EH (cell line): ENCODE results near the gene FAM234B.
A peak's percentile ranks its signal among the peaks of the same experiment; 100 is the strongest.

ENCODE experiments used
- DNase-seq: peaks from one replicate; pipeline ENCODE4 v3.0.0-alpha.2; 2015; ENCODE audit warnings: low read depth

The FAM234B gene

GRCh38 chr12:13093191-13093847, 49.1 kb downstream of the FAM234B start:
- peak; percentile 61 for DNase-seq

GRCh38 chr12:13093848-13094220, 49.7 kb downstream of the FAM234B start:
- peak; percentile 42 for DNase-seq

- DNase-seq: peak; percentile 74
Observed at GRCh38 chr12:13094367-13094766, 50.2 kb downstream of the FAM234B start.

GRCh38 chr12:13095266-13095995, 51.2 kb downstream of the FAM234B start:
- no peak for DNase-seq

- peak; percentile 35 for DNase-seq
Observed at GRCh38 chr12:13097491-13098011, 53.4 kb downstream of the FAM234B start.

- DNase-seq: peak; percentile 53
Observed at GRCh38 chr12:13099066-13099843, 55.1 kb downstream of the FAM234B start.

GRCh38 chr12:13099844-13100604, 55.8 kb downstream of the FAM234B start:
- no peak for DNase-seq

GRCh38 chr12:13100605-13100881, 56.4 kb downstream of the FAM234B start:
- DNase-seq: no peak

GRCh38 chr12:13100882-13101769, 56.9 kb downstream of the FAM234B start:
- peak; percentile 91 for DNase-seq

GRCh38 chr12:13101821-13102375, 57.7 kb downstream of the FAM234B start:
- DNase-seq: peak; percentile 69

- DNase-seq: peak; percentile 35
Observed at GRCh38 chr12:13102461-13103195, 58.4 kb downstream of the FAM234B start.

GRCh38 chr12:13103391-13104033, 59.3 kb downstream of the FAM234B start, which contains the start of gene GSG1:
TSS of gene GSG1 (minus strand) at chr12:13103667. CDS start at chr12:13103512, 155 bp downstream.
- DNase-seq: no peak

- no peak for DNase-seq
Observed at GRCh38 chr12:13104409-13104808, 60.2 kb downstream of the FAM234B start.

GRCh38 chr12:13105781-13106180, 61.6 kb downstream of the FAM234B start:
- no peak for DNase-seq

- DNase-seq: no peak
Observed at GRCh38 chr12:13106666-13107065, 62.5 kb downstream of the FAM234B start.

- no peak for DNase-seq
Observed at GRCh38 chr12:13112968-13113367, 68.8 kb downstream of the FAM234B start.

GRCh38 chr12:13114251-13115052, 70.3 kb downstream of the FAM234B start:
- DNase-seq: peak; percentile 64

GRCh38 chr12:13116259-13116658, 72.1 kb downstream of the FAM234B start:
- no peak for DNase-seq

GRCh38 chr12:13117029-13117428, 72.8 kb downstream of the FAM234B start:
- no peak for DNase-seq
